Kidney epithelial cell (primary cell): ENCODE results near the gene STMND1. TPM values are rescaled to one million over a fixed set of nuclear protein-coding genes. Genes with fewer than 3 reads are reported as not detected.

Experiments used
- DNase-seq: peaks from one replicate; pipeline ENCODE4 v3.0.0-alpha.2; 2010; ENCODE audit warnings: low read depth
- H3K27me3 ChIP-seq: 2 replicates; pipeline ENCODE4 v1.6.0; 2011; ENCODE audit warnings: low read length; ENCODE audit not compliant: control insufficient read depth, insufficient read depth
- H3K36me3 ChIP-seq: 2 replicates; pipeline ENCODE4 v1.5.1; 2011; ENCODE audit warnings: low read length; ENCODE audit not compliant: control insufficient read depth, insufficient read depth
- H3K4me3 ChIP-seq: 2 replicates; pipeline ENCODE4 v1.5.1; 2011; ENCODE audit warnings: low read depth, mild to moderate bottlenecking, control low read depth, low read length
- total RNA-seq: library from RNA; depleted of rRNA; stranded (reverse); fragments of >200 nt; gene quantifications from 2 replicates; pipeline ENCODE4 v1.2.3, GENCODE V29; 2015
- TF ChIP-seq, protein P1 (sequence below): IDR thresholded peaks from 2 replicates; pipeline ENCODE4 v1.5.1; 2011; ENCODE audit warnings: mild to moderate bottlenecking, moderate library complexity, low read length, control low read depth, inconsistent platforms; ENCODE audit not compliant: insufficient read depth, poor library complexity, severe bottlenecking

The STMND1 gene
- total RNA-seq, 1 donor from 2014 or later: not detected

DNA sequence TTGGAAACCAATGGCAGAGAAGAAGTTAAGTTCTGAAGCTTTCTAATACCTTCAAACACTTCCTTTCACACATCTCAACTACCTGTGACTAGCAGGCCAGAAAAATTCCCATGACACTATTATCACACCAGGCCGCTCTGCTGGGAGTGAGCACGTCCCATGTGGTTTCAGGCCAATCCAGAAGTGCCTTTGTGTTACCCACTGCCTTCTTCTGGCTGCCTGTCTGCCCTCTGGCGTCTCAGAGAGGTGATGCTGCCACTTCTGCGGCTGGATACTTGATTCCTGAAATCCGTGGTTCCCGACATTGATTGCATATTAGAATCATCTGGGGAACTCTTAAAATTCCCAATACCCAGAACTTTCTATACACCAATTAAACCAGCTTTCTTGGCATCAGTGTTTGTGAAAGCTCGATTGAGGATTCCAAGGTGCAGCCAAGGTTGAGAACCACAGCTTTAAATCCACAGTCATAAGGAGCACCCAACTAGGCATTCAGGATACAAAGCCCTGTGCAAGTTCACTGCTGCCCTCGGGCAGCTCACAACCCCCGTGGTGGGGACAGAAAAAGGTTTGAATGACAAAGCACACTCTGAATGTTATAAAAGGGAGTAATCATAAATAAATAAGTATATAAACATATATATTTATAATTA is 65.6 kb downstream of the STMND1 start:
- H3K4me3 ChIP-seq: no peak overlapping the region
- no peak for DNase-seq
- TF ChIP-seq, protein P1, sequence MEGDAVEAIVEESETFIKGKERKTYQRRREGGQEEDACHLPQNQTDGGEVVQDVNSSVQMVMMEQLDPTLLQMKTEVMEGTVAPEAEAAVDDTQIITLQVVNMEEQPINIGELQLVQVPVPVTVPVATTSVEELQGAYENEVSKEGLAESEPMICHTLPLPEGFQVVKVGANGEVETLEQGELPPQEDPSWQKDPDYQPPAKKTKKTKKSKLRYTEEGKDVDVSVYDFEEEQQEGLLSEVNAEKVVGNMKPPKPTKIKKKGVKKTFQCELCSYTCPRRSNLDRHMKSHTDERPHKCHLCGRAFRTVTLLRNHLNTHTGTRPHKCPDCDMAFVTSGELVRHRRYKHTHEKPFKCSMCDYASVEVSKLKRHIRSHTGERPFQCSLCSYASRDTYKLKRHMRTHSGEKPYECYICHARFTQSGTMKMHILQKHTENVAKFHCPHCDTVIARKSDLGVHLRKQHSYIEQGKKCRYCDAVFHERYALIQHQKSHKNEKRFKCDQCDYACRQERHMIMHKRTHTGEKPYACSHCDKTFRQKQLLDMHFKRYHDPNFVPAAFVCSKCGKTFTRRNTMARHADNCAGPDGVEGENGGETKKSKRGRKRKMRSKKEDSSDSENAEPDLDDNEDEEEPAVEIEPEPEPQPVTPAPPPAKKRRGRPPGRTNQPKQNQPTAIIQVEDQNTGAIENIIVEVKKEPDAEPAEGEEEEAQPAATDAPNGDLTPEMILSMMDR: peak; percentile 68
- no peaks in the 10 kb centered on the region for H3K27me3 ChIP-seq
- no peaks in the 10 kb centered on the region for H3K36me3 ChIP-seq

DNA sequence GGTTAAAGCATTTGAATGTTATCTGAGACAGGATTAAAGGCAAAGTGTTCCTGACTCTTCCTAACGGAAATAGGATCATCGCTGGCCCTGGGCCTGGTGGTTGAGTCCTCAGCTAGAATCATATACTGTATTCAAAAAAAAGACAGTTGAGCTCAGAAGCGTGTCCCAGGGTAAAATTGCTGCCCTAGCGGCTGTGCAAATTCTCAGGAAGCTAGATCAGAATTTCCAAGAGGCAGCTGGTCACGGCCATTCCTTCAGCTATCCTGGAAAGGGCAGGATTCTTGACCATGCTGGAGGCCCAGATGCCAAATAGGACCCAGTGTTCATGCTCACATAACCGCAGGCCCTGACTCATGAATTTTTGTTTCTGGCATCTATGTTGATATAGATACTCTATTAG is 67.4 kb downstream of the STMND1 start:
- no peak for DNase-seq
- Histone ChIP-seq H3K4me3 (no peak overlapping the region), H3K36me3 (no peaks in the 10 kb centered on the region), H3K27me3 (no peaks in the 10 kb centered on the region)
- TF ChIP-seq, protein P1: no peak

DNA sequence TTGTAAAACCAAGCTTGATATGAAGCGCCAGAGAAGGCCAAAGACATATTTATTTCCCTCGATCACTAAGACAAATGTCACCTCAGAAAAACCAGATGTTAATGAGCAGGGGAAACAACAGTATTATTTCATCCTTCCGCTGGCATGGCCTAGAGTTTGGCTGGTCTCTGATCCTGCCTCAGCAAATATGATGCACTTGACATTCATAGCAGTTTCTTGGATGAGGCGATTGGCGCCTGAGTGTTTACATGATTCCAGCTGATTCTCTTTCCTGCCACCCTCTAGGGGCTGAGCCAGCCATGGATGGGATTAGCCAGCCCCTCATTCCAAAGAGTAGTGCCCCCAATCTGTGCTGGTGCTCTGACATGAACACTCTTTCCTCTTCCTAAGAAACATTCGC is 67.9 kb downstream of the STMND1 start:
- TF ChIP-seq, protein P1: no peak

DNA sequence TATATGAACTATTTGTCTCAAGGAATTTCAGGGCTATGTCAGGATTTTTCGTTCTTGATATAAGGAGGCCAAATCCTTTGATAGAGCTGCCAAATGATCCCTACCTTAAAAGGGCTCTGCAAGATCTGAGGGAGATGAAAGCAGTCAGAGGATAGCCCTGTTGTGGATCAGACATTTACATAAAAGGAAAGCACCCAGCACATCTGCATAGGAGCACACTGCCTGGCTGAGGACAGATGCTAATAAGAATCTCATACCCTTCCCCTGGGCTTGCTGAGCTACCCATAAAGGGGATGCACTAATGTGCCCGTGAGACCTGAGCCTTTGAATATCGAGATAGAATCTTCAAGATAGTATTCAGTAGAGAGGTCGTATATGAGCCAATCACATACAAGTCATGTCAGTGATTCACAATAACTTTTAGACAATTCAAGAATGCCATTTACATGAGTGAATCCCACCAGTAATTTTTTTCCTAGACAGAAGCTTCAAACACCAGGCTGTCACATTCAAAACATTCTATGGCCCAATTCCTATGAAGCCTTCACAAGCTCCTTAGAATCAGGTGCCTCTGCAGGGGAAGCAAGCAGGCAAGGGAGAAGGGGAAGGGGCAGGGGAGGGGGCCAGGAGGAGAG is 71.1 kb downstream of the STMND1 start:
- Histone ChIP-seq H3K4me3 (no peak overlapping the region), H3K27me3 (no peaks in the 10 kb centered on the region), H3K36me3 (no peaks in the 10 kb centered on the region)
- no peak for DNase-seq
- TF ChIP-seq, protein P1: no peak

More for the DNA sequence above, 67.9 kb downstream of the STMND1 start:
- H3K36me3 ChIP-seq: no peaks in the 10 kb centered on the region
- H3K27me3 ChIP-seq: no peaks in the 10 kb centered on the region
- no peak overlapping the region for H3K4me3 ChIP-seq
- no peak for DNase-seq

DNA sequence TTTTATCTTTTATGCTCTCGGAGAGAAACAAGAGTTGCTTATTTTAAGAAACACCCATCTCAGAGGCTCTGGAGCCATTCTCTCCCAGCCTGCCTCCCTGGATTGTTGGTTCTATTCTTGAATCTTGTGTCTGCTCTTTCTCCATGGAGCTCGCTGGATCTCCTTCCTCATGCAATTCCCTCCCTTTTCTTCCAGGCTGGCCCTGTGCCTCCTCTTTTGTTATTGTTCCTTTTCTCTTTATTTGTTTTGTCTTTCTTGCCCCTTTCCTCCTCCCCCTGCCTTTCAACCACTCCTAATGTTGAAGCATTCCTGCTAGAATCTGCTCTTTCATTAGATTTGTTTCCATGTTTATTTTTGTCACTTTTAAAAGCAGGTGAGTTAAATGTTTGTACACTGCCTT is 76.5 kb downstream of the STMND1 start:
- no peaks in the 10 kb centered on the region for H3K27me3 ChIP-seq
- TF ChIP-seq, protein P1: no peak
- no peaks in the 10 kb centered on the region for H3K36me3 ChIP-seq
- no peak for DNase-seq
- H3K4me3 ChIP-seq: no peak overlapping the region
